Activated CD8-positive, alpha-beta T cell treated with anti-CD3 and anti-CD28 coated beads for 36 hours (primary cell): ENCODE data around the gene CEP164. TPM values are rescaled to one million over a fixed set of nuclear protein-coding genes. Genes with fewer than 3 reads are reported as not detected.

Source experiments
- ATAC-seq: fragments of 200-7000 bp; cut with Tn5 transposase; one replicate; pipeline ENCODE4 v1.10.0; 2021; ENCODE audit warnings: mild to moderate bottlenecking, moderate library complexity
- CTCF ChIA-PET: fragments of 350-600 bp; sonication (Branson Sonifier 250); formaldehyde crosslinking; loops from one replicate; lab custom pipeline; 2021; ENCODE audit warnings: antibody characterized with exemption; lab: Charles Lee
- POLR2A ChIA-PET: fragments of 350-600 bp; sonication (Branson Sonifier 250); formaldehyde crosslinking; loops from one replicate; lab custom pipeline; 2021; ENCODE audit warnings: antibody characterized with exemption; lab: Charles Lee
- DNase-seq: peaks from one replicate; pipeline ENCODE4 v3.0.0-alpha.2; 2020
- H3K27ac Mint-ChIP-seq: one replicate; pipeline ENCODE4 v1.8.0; 2021; ENCODE audit warnings: mild to moderate bottlenecking, mixed read lengths
- H3K27me3 Mint-ChIP-seq: one replicate; pipeline ENCODE4 v1.8.0; 2021; ENCODE audit warnings: mixed read lengths
- H3K36me3 Mint-ChIP-seq: one replicate; pipeline ENCODE4 v1.8.0; 2021; ENCODE audit warnings: low read depth, mixed read lengths
- H3K4me1 Mint-ChIP-seq: one replicate; pipeline ENCODE4 v1.8.0; 2021; ENCODE audit warnings: low read depth, mixed read lengths
- H3K4me3 Mint-ChIP-seq: one replicate; pipeline ENCODE4 v1.8.0; 2021; ENCODE audit warnings: mild to moderate bottlenecking, moderate library complexity, mixed read lengths
- H3K9me3 Mint-ChIP-seq: one replicate; pipeline ENCODE4 v1.8.0; 2021; ENCODE audit warnings: mixed read lengths
- CTCF ChIP-seq: fragments of 200-600 bp; IDR thresholded peaks from one replicate; pipeline ENCODE4 v1.8.0; 2022; ENCODE audit warnings: antibody characterized with exemption, mild to moderate bottlenecking
- intact Hi-C: fragments of 100-400 bp; cut with micrococcal nuclease; formaldehyde crosslinking; loops from one replicate; pipeline ENCODE4 v1.10.0; 2022
- total RNA-seq, 2 experiments: library from RNA; stranded (reverse); gene quantifications; one replicate each; pipeline ENCODE4 v1.2.3, GENCODE V29; 2021

Gene CEP164
- total RNA-seq, 2 experiments from 2014 or later, result 24.0 to 25.5 TPM

- peaks cover 25% of the 10 kb centered on the region for H3K27me3 Mint-ChIP-seq
- no peaks in the 10 kb centered on the region for H3K9me3 Mint-ChIP-seq
- intact Hi-C loops, result no loop called here
- CTCF ChIA-PET, result interaction anchor here (1.2 kb wide), 1 partner anchor 88 kb away, joined by 3 read pairs; no protein-coding TSS in a partner anchor
- H3K36me3 Mint-ChIP-seq, result no peaks in the 10 kb centered on the region
- DNase-seq (no peak), ATAC-seq (no peak)
- TF ChIP-seq CTCF, result no peak
- POLR2A ChIA-PET, result interaction anchor here (0.8 to 1.6 kb wide), 2 partner anchors 14 to 68 kb away, joined by 3 read pairs; no protein-coding TSS in a partner anchor
- no peak overlapping the region for H3K27ac Mint-ChIP-seq
- H3K4me3 Mint-ChIP-seq, result peak overlapping the region; percentile 38
- H3K4me1 Mint-ChIP-seq, result peaks cover 4% of the 10 kb centered on the region
Measured at GRCh38 chr11:117313828-117314768, 13.6 kb upstream of the CEP164 start.

GRCh38 chr11:117314840-117315239 lies 12.8 kb upstream of the CEP164 start:
- ChIA-PET CTCF (interaction anchor here (1.2 kb wide), 1 partner anchor 88 kb away, joined by 3 read pairs; no protein-coding TSS in a partner anchor), POLR2A (interaction anchor here (1.6 kb wide), 1 partner anchor 69 kb away, joined by 3 read pairs; no protein-coding TSS in a partner anchor)
- no peaks in the 10 kb centered on the region for H3K36me3 Mint-ChIP-seq
- H3K27ac Mint-ChIP-seq, result no peak overlapping the region
- ATAC-seq, result no peak
- peak overlapping the region; percentile 38 for H3K4me3 Mint-ChIP-seq
- H3K4me1 Mint-ChIP-seq, result peaks cover 4% of the 10 kb centered on the region
- intact Hi-C loops, result no loop called here
- DNase-seq, result no peak
- TF ChIP-seq CTCF, result no peak
- no peaks in the 10 kb centered on the region for H3K9me3 Mint-ChIP-seq
- H3K27me3 Mint-ChIP-seq, result peaks cover 25% of the 10 kb centered on the region

DNA sequence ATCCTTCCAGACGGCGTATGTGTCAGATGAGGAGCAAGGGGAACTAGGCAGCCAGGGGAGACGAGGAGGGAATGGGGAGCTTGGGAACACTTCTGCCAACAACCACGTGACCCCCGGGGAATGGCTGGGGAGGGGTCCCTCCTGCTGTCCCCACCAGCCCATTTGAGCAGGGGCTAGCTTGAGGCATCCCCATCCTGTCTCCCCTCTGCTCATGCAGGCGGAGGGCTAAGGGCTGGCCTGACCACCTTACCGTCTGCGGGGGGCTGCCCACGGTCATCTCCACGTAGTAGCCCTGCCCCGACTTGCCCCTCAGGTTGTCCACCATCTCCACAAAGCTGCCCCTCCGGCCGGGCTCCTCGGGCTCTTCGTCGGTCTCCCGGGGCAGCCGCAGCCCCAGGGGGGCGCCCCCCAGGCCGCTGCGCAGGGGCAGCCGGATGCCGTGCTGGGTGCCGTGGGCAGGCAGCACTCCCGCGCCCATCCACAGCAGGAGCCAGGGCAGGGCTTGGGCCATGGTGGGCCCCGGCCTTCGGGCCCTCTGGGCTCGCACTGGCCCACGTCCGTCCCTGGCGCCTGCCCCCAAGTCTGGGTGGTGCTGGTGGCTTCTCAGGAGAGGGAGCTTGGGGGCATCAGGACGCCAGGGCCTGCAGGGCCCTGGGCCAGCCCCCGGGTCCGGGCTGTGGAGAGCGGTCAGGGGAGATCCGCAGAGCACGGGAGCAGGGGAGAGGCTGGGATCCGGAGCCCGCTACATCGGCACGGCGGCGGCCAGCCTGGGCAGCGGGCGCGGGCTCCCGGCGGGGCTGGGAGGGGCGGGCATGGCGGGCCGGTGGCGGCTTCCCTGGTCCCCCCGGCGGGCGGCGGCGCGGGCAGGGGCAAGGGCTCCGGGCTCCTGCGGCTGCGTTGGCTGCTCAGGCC lies 12.1 kb upstream of the CEP164 start:
- peak; percentile 36 for DNase-seq
- H3K27ac Mint-ChIP-seq, result no peak overlapping the region
- intact Hi-C loops, result no loop called here
- TF ChIP-seq CTCF, result no peak
- H3K36me3 Mint-ChIP-seq, result no peaks in the 10 kb centered on the region
- POLR2A ChIA-PET, result interaction anchor here (1.6 kb wide), 1 partner anchor 69 kb away, joined by 3 read pairs; no protein-coding TSS in a partner anchor
- peaks cover 25% of the 10 kb centered on the region for H3K27me3 Mint-ChIP-seq
- CTCF ChIA-PET, result interaction anchor here (1.2 to 2.4 kb wide), 2 partner anchors 13 to 89 kb away, joined by 3 to 10 read pairs; partner anchors contain the start of gene CEP164
- H3K4me1 Mint-ChIP-seq, result peaks cover 4% of the 10 kb centered on the region
- no peaks in the 10 kb centered on the region for H3K9me3 Mint-ChIP-seq
- peak overlapping the region; percentile 51 for H3K4me3 Mint-ChIP-seq
- peak; percentile 85 for ATAC-seq

GRCh38 chr11:117316197-117316961 lies 11.3 kb upstream of the CEP164 start, which contains the start of gene BACE1:
Gene BACE1 (minus strand): TSS chr11:117316256. CDS start chr11:117315795, 461 bp downstream.
- CTCF ChIA-PET, result interaction anchor here (1.0 to 2.4 kb wide), 2 partner anchors 12 to 16 kb away, joined by 3 to 10 read pairs; partner anchors contain the start of gene CEP164
- peak; percentile 45 for ATAC-seq

More at GRCh38 chr11:117316197-117316961, 11.3 kb upstream of the CEP164 start, which contains the start of gene BACE1:
- Mint-ChIP-seq H3K4me3 (peak within 1 kb of the TSS; percentile 51), H3K4me1 (peaks cover 4% of the 10 kb centered on the region), H3K9me3 (no peaks in the 10 kb centered on the region), H3K36me3 (no peaks in the 10 kb centered on the region), H3K27me3 (peaks cover 25% of the 10 kb centered on the region), H3K27ac (no peak within 1 kb of the TSS)
- peak; percentile 27 for DNase-seq
- intact Hi-C loops, result no loop called here
- TF ChIP-seq CTCF, result no peak
- POLR2A ChIA-PET, result interaction anchor here (1.6 kb wide), 1 partner anchor 70 kb away, joined by 3 read pairs; no protein-coding TSS in a partner anchor
